HG02870 (cell line): ENCODE results near the gene JKAMP.

Experiments used
- ATAC-seq: cut with Tn5 transposase; IDR thresholded peaks from one replicate; pipeline ENCODE4 v1.9.1; 2021; ENCODE audit warnings: mild to moderate bottlenecking, moderate library complexity; ENCODE audit not compliant: unreplicated experiment

JKAMP gene

GRCh38 chr14:59537476-59537875, 53.2 kb downstream of the JKAMP start:
- no peak for ATAC-seq

GRCh38 chr14:59538936-59539335, 54.6 kb downstream of the JKAMP start:
- ATAC-seq, result no peak

- ATAC-seq, result no peak
Measured at GRCh38 chr14:59540852-59541251, 56.5 kb downstream of the JKAMP start.

- ATAC-seq, result no peak
Measured at GRCh38 chr14:59541731-59542130, 57.4 kb downstream of the JKAMP start.

- no peak for ATAC-seq
Measured at GRCh38 chr14:59543873-59544272, 59.6 kb downstream of the JKAMP start.

GRCh38 chr14:59547310-59547709, 63.0 kb downstream of the JKAMP start:
- ATAC-seq, result no peak
